SK-N-SH (cell line): ENCODE results near the gene DPYSL4. TPM values are rescaled to one million over a fixed set of nuclear protein-coding genes. Genes with fewer than 3 reads are reported as not detected.

Experiments
- CTCF ChIA-PET: fragments of 300-600, 350-600 bp; formaldehyde crosslinking; extraction: SDS; loops from one replicate; lab custom pipeline; 2021; lab: Yijun Ruan, JAX
- POLR2A ChIA-PET: fragments of 350-600 bp; sonication (Branson Sonifier 250); formaldehyde crosslinking; extraction: SDS; loops from one replicate; lab custom pipeline; 2020; ENCODE audit warnings: antibody characterized with exemption, inconsistent platforms; lab: Yijun Ruan, JAX
- DNase-seq: peaks from one replicate; pipeline ENCODE4 v3.0.0; 2012
- H2AFZ ChIP-seq: fragments of 200-600 bp; sonication (generic); 2 replicates; pipeline ENCODE4 v1.8.1; 2016; ENCODE audit warnings: antibody characterized with exemption, mild to moderate bottlenecking, low read depth
- H3F3A ChIP-seq: fragments of 200-600 bp; sonication (generic); replicated peaks from 2 replicates; pipeline ENCODE3; 2016; ENCODE audit warnings: antibody characterized with exemption, mild to moderate bottlenecking; ENCODE audit not compliant: insufficient read depth
- H3K27ac ChIP-seq, 2 experiments: fragments of 200-500 bp in 1 of 2; fragments of 200-600 bp in 1 of 2; sonication (Bioruptor generic) in 1 of 2; sonication (generic), shearing (Covaris generic) in 1 of 2; 2 replicates each; pipeline versions ENCODE4 v1.5.1 to v1.6.1; 2014 to 2016; ENCODE audit warnings: low read depth in 2 of 2, inconsistent platforms in 1 of 2, low read length in 1 of 2, mild to moderate bottlenecking in 1 of 2, mixed read lengths in 1 of 2
- H3K27me3 ChIP-seq: fragments of 200-600 bp; sonication (generic), shearing (Covaris generic); 2 replicates; pipeline ENCODE4 v1.6.1; 2016; ENCODE audit warnings: mixed run types; ENCODE audit not compliant: insufficient read depth
- H3K36me3 ChIP-seq, 2 experiments: fragments of 200-500 bp in 1 of 2; fragments of 200-600 bp in 1 of 2; sonication (Bioruptor generic) in 1 of 2; sonication (generic) in 1 of 2; replicated peaks in 1 of 2; 2 replicates each; pipeline versions ENCODE3 to v1.5.1; 2014 to 2016; ENCODE audit warnings: low read length in 1 of 2, mild to moderate bottlenecking in 1 of 2; ENCODE audit not compliant: insufficient read depth in 2 of 2, control insufficient read depth in 1 of 2
- H3K4me1 ChIP-seq, 2 experiments: fragments of 200-500 bp in 1 of 2; fragments of 200-600 bp in 1 of 2; sonication (Bioruptor generic) in 1 of 2; sonication (generic), shearing (Covaris generic) in 1 of 2; 2 replicates each; pipeline versions ENCODE4 v1.5.1 to v1.6.1; 2014 to 2016; ENCODE audit warnings: low read depth in 1 of 2, low read length in 1 of 2, mixed run types in 1 of 2; ENCODE audit not compliant: insufficient read depth in 2 of 2, control insufficient read depth in 1 of 2
- H3K4me2 ChIP-seq: fragments of 200-600 bp; sonication (generic), shearing (Covaris generic); 2 replicates; pipeline ENCODE4 v1.6.1; 2017; ENCODE audit warnings: mixed run types
- H3K4me3 ChIP-seq, 2 experiments: fragments of 200-500 bp in 1 of 2; fragments of 200-600 bp in 1 of 2; sonication (Bioruptor generic) in 1 of 2; sonication (generic), shearing (Covaris generic) in 1 of 2; 2 replicates each; pipeline versions ENCODE4 v1.5.1 to v1.8.1; 2014 to 2016; ENCODE audit warnings: low read depth in 2 of 2, inconsistent platforms in 1 of 2, low read length in 1 of 2, mild to moderate bottlenecking in 1 of 2, mixed read lengths in 1 of 2, moderate library complexity in 1 of 2
- H3K79me2 ChIP-seq: fragments of 200-600 bp; sonication (generic); 2 replicates; pipeline ENCODE4 v1.8.1; 2017; ENCODE audit warnings: mild to moderate bottlenecking; ENCODE audit not compliant: insufficient read depth
- H3K9ac ChIP-seq: fragments of 200-600 bp; sonication (generic); 2 replicates; pipeline ENCODE4 v1.6.1; 2017; ENCODE audit warnings: mixed run types
- H3K9me2 ChIP-seq: fragments of 200-600 bp; sonication (generic); 2 replicates; pipeline ENCODE4 v1.6.1; 2017; ENCODE audit warnings: mixed run types
- H3K9me3 ChIP-seq: fragments of 200-600 bp; sonication (generic); 2 replicates; pipeline ENCODE4 v1.6.1; 2017; ENCODE audit warnings: mixed run types, mild to moderate bottlenecking, moderate library complexity
- H4K20me1 ChIP-seq: fragments of 200-600 bp; sonication (generic); 2 replicates; pipeline ENCODE4 v1.6.1; 2017; ENCODE audit warnings: mild to moderate bottlenecking, mixed run types; ENCODE audit not compliant: insufficient read depth
- ELF1 ChIP-seq: IDR thresholded peaks from 2 replicates; pipeline ENCODE4 v1.4.0; 2012
- EZH2phosphoT487 ChIP-seq: fragments of 200-600 bp; sonication (generic); IDR thresholded peaks from 2 replicates; pipeline ENCODE4 v1.6.1; 2017; ENCODE audit warnings: low read depth, mixed run types, mild to moderate bottlenecking, antibody characterized with exemption, moderate library complexity, borderline replicate concordance
- GABPA ChIP-seq: IDR thresholded peaks from 2 replicates; pipeline ENCODE4 v1.4.0; 2012; ENCODE audit warnings: low read depth, mild to moderate bottlenecking
- GATA2 ChIP-seq: sonication (generic); formaldehyde crosslinking; IDR thresholded peaks from 2 replicates; pipeline ENCODE4 v1.5.0; 2020; ENCODE audit warnings: mild to moderate bottlenecking, missing genetic modification reagents
- MEF2A ChIP-seq: IDR thresholded peaks from 2 replicates; pipeline ENCODE4 v1.4.0; 2012; ENCODE audit warnings: low read depth, borderline replicate concordance
- MXI1 ChIP-seq: IDR thresholded peaks from 2 replicates; pipeline ENCODE4 v1.6.1; 2012; ENCODE audit warnings: mild to moderate bottlenecking, low read depth, low read length, improper control_type of control experiment
- NFIC ChIP-seq: IDR thresholded peaks from 2 replicates; pipeline ENCODE4 v1.4.0; 2012; ENCODE audit warnings: borderline replicate concordance
- POLR2AphosphoS5 ChIP-seq: IDR thresholded peaks from 2 replicates; pipeline ENCODE4 v1.6.1; 2012; ENCODE audit warnings: low read depth, low read length
- RAD21 ChIP-seq: IDR thresholded peaks from 2 replicates; pipeline ENCODE4 v1.6.1; 2012; ENCODE audit warnings: mild to moderate bottlenecking, low read length
- TAF1 ChIP-seq: IDR thresholded peaks from 2 replicates; pipeline ENCODE4 v1.6.1; 2012; ENCODE audit warnings: low read depth, mild to moderate bottlenecking, low read length, moderate library complexity, borderline replicate concordance
- TCF12 ChIP-seq: IDR thresholded peaks from 2 replicates; pipeline ENCODE4 v1.4.0; 2012
- ZBTB33 ChIP-seq: IDR thresholded peaks from 2 replicates; pipeline ENCODE4 v1.4.0; 2012; ENCODE audit warnings: low read depth, borderline replicate concordance
- WGBS: methylation state at CpG from one replicate; pipeline ENCODE4 v1.1.6; 2017; ENCODE audit warnings: low lambda C conversion rate; 5-methylcytosine and 5-hydroxymethylcytosine counted together
- polyA plus RNA-seq, 3 experiments: library from polyadenylated mRNA; depleted of rRNA; stranded (reverse); fragments of >200 nt; gene quantifications; 2 replicates each; pipeline ENCODE4 v1.2.3, GENCODE V29; 2012
- TF ChIP-seq, protein P1 (sequence below): fragments of 150-350 bp; IDR thresholded peaks from 2 replicates; pipeline ENCODE4 v1.6.1; 2016; ENCODE audit warnings: mild to moderate bottlenecking, low read depth, low read length
- TF ChIP-seq, protein P2 (sequence below): fragments of 200-600 bp; sonication (generic); IDR thresholded peaks from 2 replicates; pipeline ENCODE4 v1.6.1; 2017; ENCODE audit warnings: antibody characterized with exemption, mild to moderate bottlenecking, moderate library complexity

DPYSL4 gene
- polyA plus RNA-seq, 1 of the 3 experiments (the other 2 are of a cell fraction) = 21.8 TPM

GRCh38 chr10:132170561-132171361 is 16.0 kb upstream of the DPYSL4 start:
- no peak overlapping the region for H3K4me3 ChIP-seq
- no peaks in the 10 kb centered on the region for H3K9me3 ChIP-seq
- no peaks in the 10 kb centered on the region for H3K79me2 ChIP-seq
- DNase-seq = no peak
- H3K9me2 ChIP-seq = no peaks in the 10 kb centered on the region
- no peaks in the 10 kb centered on the region for H3K36me3 ChIP-seq
- no peak overlapping the region for H3K4me2 ChIP-seq
- TF ChIP-seq, protein P1, sequence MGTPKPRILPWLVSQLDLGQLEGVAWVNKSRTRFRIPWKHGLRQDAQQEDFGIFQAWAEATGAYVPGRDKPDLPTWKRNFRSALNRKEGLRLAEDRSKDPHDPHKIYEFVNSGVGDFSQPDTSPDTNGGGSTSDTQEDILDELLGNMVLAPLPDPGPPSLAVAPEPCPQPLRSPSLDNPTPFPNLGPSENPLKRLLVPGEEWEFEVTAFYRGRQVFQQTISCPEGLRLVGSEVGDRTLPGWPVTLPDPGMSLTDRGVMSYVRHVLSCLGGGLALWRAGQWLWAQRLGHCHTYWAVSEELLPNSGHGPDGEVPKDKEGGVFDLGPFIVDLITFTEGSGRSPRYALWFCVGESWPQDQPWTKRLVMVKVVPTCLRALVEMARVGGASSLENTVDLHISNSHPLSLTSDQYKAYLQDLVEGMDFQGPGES = no peak
- TF ChIP-seq TCF12 (no peak), MXI1 (no peak), GATA2 (CRISPR knock-in tag) (no peak), EZH2phosphoT487 (no peak), TAF1 (no peak), NFIC (no peak), POLR2AphosphoS5 (no peak), RAD21 (no peak), MEF2A (no peak), GABPA (no peak), ELF1 (no peak), ZBTB33 (no peak)
- TF ChIP-seq, protein P2, sequence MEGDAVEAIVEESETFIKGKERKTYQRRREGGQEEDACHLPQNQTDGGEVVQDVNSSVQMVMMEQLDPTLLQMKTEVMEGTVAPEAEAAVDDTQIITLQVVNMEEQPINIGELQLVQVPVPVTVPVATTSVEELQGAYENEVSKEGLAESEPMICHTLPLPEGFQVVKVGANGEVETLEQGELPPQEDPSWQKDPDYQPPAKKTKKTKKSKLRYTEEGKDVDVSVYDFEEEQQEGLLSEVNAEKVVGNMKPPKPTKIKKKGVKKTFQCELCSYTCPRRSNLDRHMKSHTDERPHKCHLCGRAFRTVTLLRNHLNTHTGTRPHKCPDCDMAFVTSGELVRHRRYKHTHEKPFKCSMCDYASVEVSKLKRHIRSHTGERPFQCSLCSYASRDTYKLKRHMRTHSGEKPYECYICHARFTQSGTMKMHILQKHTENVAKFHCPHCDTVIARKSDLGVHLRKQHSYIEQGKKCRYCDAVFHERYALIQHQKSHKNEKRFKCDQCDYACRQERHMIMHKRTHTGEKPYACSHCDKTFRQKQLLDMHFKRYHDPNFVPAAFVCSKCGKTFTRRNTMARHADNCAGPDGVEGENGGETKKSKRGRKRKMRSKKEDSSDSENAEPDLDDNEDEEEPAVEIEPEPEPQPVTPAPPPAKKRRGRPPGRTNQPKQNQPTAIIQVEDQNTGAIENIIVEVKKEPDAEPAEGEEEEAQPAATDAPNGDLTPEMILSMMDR = no peak
- TF ChIP-seq, all 33 proteins: peak for 0
- H2AFZ ChIP-seq = no peak overlapping the region
- ChIA-PET POLR2A (no interaction called here), CTCF (interaction anchor here (1.3 kb wide), 1 partner anchor 182 kb away, joined by 3 read pairs; no protein-coding TSS in a partner anchor)
- no peak overlapping the region for H3K27ac ChIP-seq
- WGBS = 61% methylated on average over 20 of the region's 36 CpGs
- H3K27me3 ChIP-seq = no peaks in the 10 kb centered on the region
- H3F3A ChIP-seq = no peaks in the 10 kb centered on the region
- no peaks in the 10 kb centered on the region for H4K20me1 ChIP-seq
- H3K4me1 ChIP-seq = peaks cover 0 to 9% of the 10 kb centered on the region in 2 experiments; a peak in 1 of 4 replicates
- no peak overlapping the region for H3K9ac ChIP-seq
